ENCODE data around the gene ANTXRL. TPM values are rescaled to one million over a fixed set of nuclear protein-coding genes. Genes with fewer than 3 reads are reported as not detected.

The ANTXRL gene
- total and polyA plus RNA-seq, 10 of the 15 experiments (the other 5 are each of a cell fraction or from before 2014, with no cell fraction given): not detected

DNA sequence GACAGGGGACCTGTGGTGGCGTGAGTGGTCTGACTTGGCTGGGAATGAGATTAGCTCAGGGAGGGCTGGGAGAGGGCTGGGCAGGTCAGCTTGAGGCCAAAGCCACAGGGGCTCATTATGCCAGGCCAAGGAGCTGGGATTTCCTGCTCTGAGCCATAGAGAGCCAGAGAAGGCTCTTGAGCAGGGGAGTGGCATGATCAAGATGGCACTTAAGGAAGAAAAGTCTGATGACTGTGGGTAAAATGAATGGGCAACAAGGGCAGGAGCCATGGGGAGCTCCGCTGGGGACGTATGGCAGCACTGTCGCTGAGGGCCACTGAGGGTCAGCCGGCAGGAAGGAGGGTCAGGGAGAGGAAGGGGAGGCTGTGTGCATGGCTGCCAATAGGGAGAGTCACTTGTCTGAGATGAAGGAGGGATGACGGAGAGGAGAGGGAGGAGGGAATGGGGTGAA lies 5.8 kb downstream of the ANTXRL start (continued):
- no peak for TF ChIP-seq EP300 (IDR thresholded peaks at IDR 0.05; ENCODE audit: borderline replicate concordance in 1 of 2, control insufficient read depth in 1 of 2, low read depth in 2 of 2, low read length in 2 of 2)
- no peak for TF ChIP-seq NBN (IDR thresholded peaks at IDR 0.05)
- TF ChIP-seq ZNF24 (IDR thresholded peaks at IDR 0.05): no peak
- TF ChIP-seq MYB (IDR thresholded peaks at IDR 0.05; ENCODE audit: borderline replicate concordance, low read depth, low read length): no peak
- no peak for TF ChIP-seq ZNF217 (IDR thresholded peaks at IDR 0.05)
- no peak for TF ChIP-seq CREB1 (IDR thresholded peaks at IDR 0.05; ENCODE audit: low read depth)

DNA sequence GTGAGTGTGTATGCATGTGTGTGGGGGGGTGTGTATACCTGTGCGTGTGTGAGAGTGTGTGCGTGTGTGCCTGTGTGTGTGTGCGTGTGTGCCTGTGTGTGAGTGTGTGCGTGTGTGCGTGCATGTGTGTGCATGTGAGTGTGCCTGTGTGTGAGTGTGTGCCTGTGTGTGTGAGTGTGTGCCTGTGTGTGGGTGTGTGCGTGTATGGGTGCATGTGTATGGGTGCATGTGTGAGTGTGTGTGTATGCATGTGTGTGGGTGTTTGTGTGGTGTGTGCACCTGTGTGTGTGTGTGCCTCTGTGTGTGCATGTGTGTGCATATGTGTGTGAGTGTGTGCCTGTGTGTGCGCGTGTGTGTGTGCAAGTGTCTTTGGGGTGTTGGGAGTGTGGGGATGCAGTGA lies 6.4 kb downstream of the ANTXRL start:
- no peak for ATAC-seq
- no peaks in the 10 kb centered on the region for H3K9me3 ChIP-seq (replicated peaks; ENCODE audit: control insufficient read depth, insufficient read depth, low read length)
- no TSS peak for BruUV-seq (replicated peaks)
- ChIA-PET RAD21 (ENCODE audit: unreplicated experiment) (no interaction called here), POLR2A (no interaction called here), CTCF (no interaction called here), SMC1A (ENCODE audit: uncharacterized antibody, unreplicated experiment) (no interaction called here)
- H3K27ac ChIP-seq (ENCODE audit: control insufficient read depth, insufficient read depth): no peak overlapping the region
- no peaks in the 10 kb centered on the region for H4K20me1 ChIP-seq (ENCODE audit: control insufficient read depth, insufficient read depth)
- H3K79me2 ChIP-seq (ENCODE audit: control insufficient read depth, insufficient read depth, low read length): no peaks in the 10 kb centered on the region
- H3K4me3 ChIP-seq: no peak overlapping the region
- no peak overlapping the region for H3K4me2 ChIP-seq (ENCODE audit: control insufficient read depth, insufficient read depth)
- no peaks in the 10 kb centered on the region for H3K4me1 ChIP-seq (ENCODE audit: control insufficient read depth, insufficient read depth, low read length)
- in situ Hi-C loops (cut with MboI) (no loop called here), intact Hi-C loops (cut with micrococcal nuclease; ENCODE audit: unreplicated experiment) (no loop called here)
- no peak overlapping the region for H3K9ac ChIP-seq (ENCODE audit: control insufficient read depth, insufficient read depth, low read length)
- no peaks in the 10 kb centered on the region for H3K36me3 ChIP-seq (ENCODE audit: control insufficient read depth in 2 of 2, insufficient read depth in 2 of 2, low read length in 1 of 2)
- DNase-seq (ENCODE audit: low read depth, low spot score): no peak
- no peaks in the 10 kb centered on the region; a peak in 1 of 4 replicates for H3K27me3 ChIP-seq (replicated peaks in 1 of 2; ENCODE audit: control insufficient read depth in 2 of 2, insufficient read depth in 2 of 2, low read length in 1 of 2)
- TF ChIP-seq, protein P1, sequence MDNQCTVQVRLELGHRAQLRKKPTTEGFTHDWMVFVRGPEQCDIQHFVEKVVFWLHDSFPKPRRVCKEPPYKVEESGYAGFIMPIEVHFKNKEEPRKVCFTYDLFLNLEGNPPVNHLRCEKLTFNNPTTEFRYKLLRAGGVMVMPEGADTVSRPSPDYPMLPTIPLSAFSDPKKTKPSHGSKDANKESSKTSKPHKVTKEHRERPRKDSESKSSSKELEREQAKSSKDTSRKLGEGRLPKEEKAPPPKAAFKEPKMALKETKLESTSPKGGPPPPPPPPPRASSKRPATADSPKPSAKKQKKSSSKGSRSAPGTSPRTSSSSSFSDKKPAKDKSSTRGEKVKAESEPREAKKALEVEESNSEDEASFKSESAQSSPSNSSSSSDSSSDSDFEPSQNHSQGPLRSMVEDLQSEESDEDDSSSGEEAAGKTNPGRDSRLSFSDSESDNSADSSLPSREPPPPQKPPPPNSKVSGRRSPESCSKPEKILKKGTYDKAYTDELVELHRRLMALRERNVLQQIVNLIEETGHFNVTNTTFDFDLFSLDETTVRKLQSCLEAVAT (IDR thresholded peaks at IDR 0.05): no peak
- TF ChIP-seq CHD2 (IDR thresholded peaks at IDR 0.05; ENCODE audit: borderline replicate concordance, low read depth, low read length) (no peak), TCF3 (IDR thresholded peaks at IDR 0.05; ENCODE audit: borderline replicate concordance, insufficient read depth, low read depth, low read length) (0 out of 2 replicates have a peak, but pooled peaks have one; percentile 35), SMAD1 (IDR thresholded peaks at IDR 0.05; ENCODE audit: low read depth, partially characterized antibody) (no peak)
- TF ChIP-seq, protein P2, sequence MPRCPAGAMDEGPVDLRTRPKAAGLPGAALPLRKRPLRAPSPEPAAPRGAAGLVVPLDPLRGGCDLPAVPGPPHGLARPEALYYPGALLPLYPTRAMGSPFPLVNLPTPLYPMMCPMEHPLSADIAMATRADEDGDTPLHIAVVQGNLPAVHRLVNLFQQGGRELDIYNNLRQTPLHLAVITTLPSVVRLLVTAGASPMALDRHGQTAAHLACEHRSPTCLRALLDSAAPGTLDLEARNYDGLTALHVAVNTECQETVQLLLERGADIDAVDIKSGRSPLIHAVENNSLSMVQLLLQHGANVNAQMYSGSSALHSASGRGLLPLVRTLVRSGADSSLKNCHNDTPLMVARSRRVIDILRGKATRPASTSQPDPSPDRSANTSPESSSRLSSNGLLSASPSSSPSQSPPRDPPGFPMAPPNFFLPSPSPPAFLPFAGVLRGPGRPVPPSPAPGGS (IDR thresholded peaks at IDR 0.05; ENCODE audit: borderline replicate concordance, insufficient read depth, low read depth, low read length, poor library complexity, severe bottlenecking): peak; percentile 78
- FAIRE-seq: no peak
- 68% methylated on average over 8 of the region's 8 CpGs for WGBS (ENCODE audit: insufficient coverage, insufficient replicate concordance, low lambda C conversion rate, missing lambda C conversion rate)
- no peak overlapping the region for H2AFZ ChIP-seq (ENCODE audit: control insufficient read depth, low read depth, low read length)
